GM23248 (cell line): ENCODE measurements around the gene RAI14. TPM values are rescaled to one million over a fixed set of nuclear protein-coding genes. Genes with fewer than 3 reads are reported as not detected.

Experiments
- DNase-seq: peaks from one replicate; pipeline ENCODE4 v3.0.0-alpha.2; 2015
- H2AFZ ChIP-seq: fragments of 200-600 bp; sonication (generic); 2 replicates; pipeline ENCODE4 v1.6.1; 2016; ENCODE audit warnings: antibody characterized with exemption
- H3F3A ChIP-seq: fragments of 200-600 bp; sonication (generic); 2 replicates; pipeline ENCODE4 v1.6.1; 2016; ENCODE audit warnings: mild to moderate bottlenecking, antibody characterized with exemption, mixed run types; ENCODE audit not compliant: insufficient read depth
- H3K27ac ChIP-seq: fragments of 200-600 bp; sonication (generic); 2 replicates; pipeline ENCODE4 v1.5.1; 2016; ENCODE audit warnings: mild to moderate bottlenecking
- H3K27me3 ChIP-seq: fragments of 200-600 bp; sonication (generic); replicated peaks from 2 replicates; pipeline ENCODE4 v1.6.1; 2016; ENCODE audit warnings: mild to moderate bottlenecking; ENCODE audit not compliant: insufficient read depth
- H3K36me3 ChIP-seq: fragments of 200-600 bp; sonication (generic); 2 replicates; pipeline ENCODE4 v1.6.1; 2016; ENCODE audit warnings: low read depth, mild to moderate bottlenecking
- H3K4me1 ChIP-seq: fragments of 200-600 bp; sonication (generic); 2 replicates; pipeline ENCODE4 v1.6.1; 2016; ENCODE audit warnings: mild to moderate bottlenecking; ENCODE audit not compliant: insufficient read depth
- H3K4me2 ChIP-seq: fragments of 200-600 bp; sonication (generic); one replicate; pipeline ENCODE4 v1.6.1; 2016; ENCODE audit warnings: mild to moderate bottlenecking; ENCODE audit not compliant: unreplicated experiment
- H3K4me3 ChIP-seq: fragments of 200-600 bp; sonication (generic); 2 replicates; pipeline ENCODE4 v1.5.1; 2016; ENCODE audit warnings: mild to moderate bottlenecking
- H3K79me2 ChIP-seq: fragments of 200-600 bp; sonication (generic); 2 replicates; pipeline ENCODE4 v1.6.1; 2016; ENCODE audit warnings: mild to moderate bottlenecking; ENCODE audit not compliant: insufficient read depth
- H3K9ac ChIP-seq: fragments of 200-600 bp; sonication (generic); 2 replicates; pipeline ENCODE4 v1.6.1; 2016; ENCODE audit warnings: mild to moderate bottlenecking
- H3K9me2 ChIP-seq: fragments of 200-600 bp; sonication (generic); 2 replicates; pipeline ENCODE4 v1.6.1; 2016; ENCODE audit warnings: mixed run types, mild to moderate bottlenecking, moderate library complexity; ENCODE audit not compliant: insufficient read depth
- H3K9me3 ChIP-seq: fragments of 200-600 bp; sonication (generic); one replicate; pipeline ENCODE4 v1.6.1; 2017; ENCODE audit warnings: low read depth
- H4K20me1 ChIP-seq: fragments of 200-600 bp; sonication (generic); 2 replicates; pipeline ENCODE4 v1.6.0; 2016; ENCODE audit not compliant: insufficient read depth
- EZH2 ChIP-seq: fragments of 200-600 bp; sonication (generic); IDR thresholded peaks from 2 replicates; pipeline ENCODE4 v1.6.1; 2018; ENCODE audit warnings: antibody characterized with exemption, mild to moderate bottlenecking; ENCODE audit not compliant: insufficient read depth, poor library complexity, severe bottlenecking
- EZH2phosphoT487 ChIP-seq: fragments of 200-600 bp; sonication (generic); IDR thresholded peaks from 2 replicates; pipeline ENCODE4 v1.6.1; 2018; ENCODE audit warnings: antibody characterized with exemption, moderate library complexity, mild to moderate bottlenecking, low read depth; ENCODE audit not compliant: insufficient read depth
- WGBS, 2 experiments: methylation state at CpG; one replicate each; pipeline ENCODE4 v1.1.6; 2015 to 2017; ENCODE audit warnings: low lambda C conversion rate in 2 of 2, low coverage in 1 of 2; ENCODE audit errors: missing lambda C conversion rate in 2 of 2; 5-methylcytosine and 5-hydroxymethylcytosine counted together
- in situ Hi-C: fragments of 300-500 bp; cut with MboI; formaldehyde crosslinking; loops from 2 replicates; pipeline ENCODE4 v1.15.0; 2020
- polyA plus RNA-seq: library from polyadenylated mRNA; unstranded; fragments of >200 nt; fragmentation: Nextera tagmentation; extraction: Ambion mirVana; gene quantifications from 2 replicates; pipeline ENCODE4 v1.2.1, GENCODE V29; 2016
- total RNA-seq: library from RNA; depleted of rRNA; stranded (reverse); fragments of >200 nt; shearing (Covaris generic); gene quantifications from 2 replicates; pipeline ENCODE4 v1.2.3, GENCODE V29; 2014

RAI14 gene
- total and polyA plus RNA-seq, 2 experiments from 2014 or later = 116 to 124 TPM

GRCh38 chr5:34677428-34677827 lies 21.3 kb downstream of the RAI14 start:
- no peaks in the 10 kb centered on the region for H4K20me1 ChIP-seq
- TF ChIP-seq EZH2 = no peak
- TF ChIP-seq EZH2phosphoT487 = no peak
- no peak overlapping the region for H3K9ac ChIP-seq
- H3K36me3 ChIP-seq = peaks cover 5% of the 10 kb centered on the region; the same call in 1 of the 2 replicates
- no peak overlapping the region for H3K4me3 ChIP-seq
- peaks cover 43% of the 10 kb centered on the region for H3K4me1 ChIP-seq
- no peaks in the 10 kb centered on the region for H3K27me3 ChIP-seq
- DNase-seq = no peak
- in situ Hi-C loops = no loop called here
- peaks cover 55% of the 10 kb centered on the region for H3F3A ChIP-seq
- peak overlapping the region; percentile 94 for H3K27ac ChIP-seq
- H3K9me3 ChIP-seq = no peaks in the 10 kb centered on the region
- no peak overlapping the region for H3K4me2 ChIP-seq
- peaks cover 97% of the 10 kb centered on the region for H3K79me2 ChIP-seq
- H3K9me2 ChIP-seq = no peaks in the 10 kb centered on the region
- no peak overlapping the region for H2AFZ ChIP-seq
- WGBS, 2 experiments = 86 to 89% methylated on average over 3 of the region's 3 CpGs

- in situ Hi-C loops = no loop called here
- H2AFZ ChIP-seq = no peak overlapping the region
- no peak for DNase-seq
- no peaks in the 10 kb centered on the region for H3K9me2 ChIP-seq
- TF ChIP-seq EZH2 = no peak
- no peak for TF ChIP-seq EZH2phosphoT487
- no peak overlapping the region for H3K4me3 ChIP-seq
- no peaks in the 10 kb centered on the region for H4K20me1 ChIP-seq
- H3K79me2 ChIP-seq = peaks cover 99% of the 10 kb centered on the region
- peaks cover 37% of the 10 kb centered on the region for H3K4me1 ChIP-seq
- WGBS, 2 experiments = 52 to 54% methylated on average over 2 of the region's 2 CpGs
- peaks cover 61% of the 10 kb centered on the region for H3F3A ChIP-seq
- H3K9ac ChIP-seq = no peak overlapping the region
- no peaks in the 10 kb centered on the region for H3K9me3 ChIP-seq
- H3K27ac ChIP-seq = peak overlapping the region; percentile 9; the same call in 1 of the 2 replicates
- no peaks in the 10 kb centered on the region for H3K27me3 ChIP-seq
- H3K4me2 ChIP-seq = no peak overlapping the region
- no peaks in the 10 kb centered on the region; the same call in 1 of the 2 replicates for H3K36me3 ChIP-seq
Observed at GRCh38 chr5:34680896-34681295, 24.8 kb downstream of the RAI14 start.

GRCh38 chr5:34682926-34683623 lies 26.9 kb downstream of the RAI14 start:
- DNase-seq = no peak
- H3K4me1 ChIP-seq = peaks cover 48% of the 10 kb centered on the region
- no peaks in the 10 kb centered on the region for H4K20me1 ChIP-seq
- no peaks in the 10 kb centered on the region for H3K27me3 ChIP-seq
- H3K9me2 ChIP-seq = no peaks in the 10 kb centered on the region
- H3K9me3 ChIP-seq = no peaks in the 10 kb centered on the region
- no peak overlapping the region for H3K4me2 ChIP-seq
- H3K4me3 ChIP-seq = no peak overlapping the region
- no peak overlapping the region for H3K9ac ChIP-seq
- no peak overlapping the region; the same call in 1 of the 2 replicates for H3K27ac ChIP-seq
- TF ChIP-seq EZH2 (no peak), EZH2phosphoT487 (no peak)
- H3K79me2 ChIP-seq = peaks cover 92% of the 10 kb centered on the region
- H3K36me3 ChIP-seq = peaks cover 4% of the 10 kb centered on the region
- H2AFZ ChIP-seq = no peak overlapping the region
- H3F3A ChIP-seq = peaks cover 55% of the 10 kb centered on the region
- 96% methylated on average over 8 of the region's 8 CpGs for WGBS, 2 experiments
- in situ Hi-C loops = no loop called here

- Histone ChIP-seq H3K4me2 (peak overlapping the region; percentile 21), H3K9ac (peak overlapping the region; percentile 47), H2AFZ (no peak overlapping the region), H3K36me3 (peaks cover 15% of the 10 kb centered on the region), H3K4me3 (no peak overlapping the region), H3K79me2 (peaks cover 92% of the 10 kb centered on the region), H3K27me3 (no peaks in the 10 kb centered on the region), H4K20me1 (no peaks in the 10 kb centered on the region), H3K27ac (peak overlapping the region; percentile 85), H3F3A (peaks cover 66% of the 10 kb centered on the region), H3K4me1 (peaks cover 58% of the 10 kb centered on the region), H3K9me3 (no peaks in the 10 kb centered on the region), H3K9me2 (no peaks in the 10 kb centered on the region)
- WGBS, 2 experiments = 34% methylated on average over 4 of the region's 4 CpGs
- in situ Hi-C loops = no loop called here
- TF ChIP-seq EZH2phosphoT487 (no peak), EZH2 (no peak)
- DNase-seq = peak; percentile 78
Observed at GRCh38 chr5:34684281-34684979, 28.3 kb downstream of the RAI14 start.
